ENCODE data around the gene ARID1B.

Gene ARID1B

GRCh38 chr6:157074969-157075368, 297.8 kb downstream of the ARID1B start:
- TF ChIP-seq SIN3A (IDR thresholded peaks at IDR 0.05; ENCODE audit: borderline replicate concordance, insufficient read depth, low read length) (no peak), FOXP2 (optimal IDR thresholded peaks at IDR 0.05; ENCODE audit: borderline replicate concordance, extremely low read depth, extremely low read length, insufficient read depth) (no peak), TAF1 (IDR thresholded peaks at IDR 0.05; ENCODE audit: borderline replicate concordance, insufficient read depth, low read length) (no peak), POLR2AphosphoS5 (IDR thresholded peaks at IDR 0.05; ENCODE audit: low read depth, low read length) (no peak)
- TF ChIP-seq, protein P1, sequence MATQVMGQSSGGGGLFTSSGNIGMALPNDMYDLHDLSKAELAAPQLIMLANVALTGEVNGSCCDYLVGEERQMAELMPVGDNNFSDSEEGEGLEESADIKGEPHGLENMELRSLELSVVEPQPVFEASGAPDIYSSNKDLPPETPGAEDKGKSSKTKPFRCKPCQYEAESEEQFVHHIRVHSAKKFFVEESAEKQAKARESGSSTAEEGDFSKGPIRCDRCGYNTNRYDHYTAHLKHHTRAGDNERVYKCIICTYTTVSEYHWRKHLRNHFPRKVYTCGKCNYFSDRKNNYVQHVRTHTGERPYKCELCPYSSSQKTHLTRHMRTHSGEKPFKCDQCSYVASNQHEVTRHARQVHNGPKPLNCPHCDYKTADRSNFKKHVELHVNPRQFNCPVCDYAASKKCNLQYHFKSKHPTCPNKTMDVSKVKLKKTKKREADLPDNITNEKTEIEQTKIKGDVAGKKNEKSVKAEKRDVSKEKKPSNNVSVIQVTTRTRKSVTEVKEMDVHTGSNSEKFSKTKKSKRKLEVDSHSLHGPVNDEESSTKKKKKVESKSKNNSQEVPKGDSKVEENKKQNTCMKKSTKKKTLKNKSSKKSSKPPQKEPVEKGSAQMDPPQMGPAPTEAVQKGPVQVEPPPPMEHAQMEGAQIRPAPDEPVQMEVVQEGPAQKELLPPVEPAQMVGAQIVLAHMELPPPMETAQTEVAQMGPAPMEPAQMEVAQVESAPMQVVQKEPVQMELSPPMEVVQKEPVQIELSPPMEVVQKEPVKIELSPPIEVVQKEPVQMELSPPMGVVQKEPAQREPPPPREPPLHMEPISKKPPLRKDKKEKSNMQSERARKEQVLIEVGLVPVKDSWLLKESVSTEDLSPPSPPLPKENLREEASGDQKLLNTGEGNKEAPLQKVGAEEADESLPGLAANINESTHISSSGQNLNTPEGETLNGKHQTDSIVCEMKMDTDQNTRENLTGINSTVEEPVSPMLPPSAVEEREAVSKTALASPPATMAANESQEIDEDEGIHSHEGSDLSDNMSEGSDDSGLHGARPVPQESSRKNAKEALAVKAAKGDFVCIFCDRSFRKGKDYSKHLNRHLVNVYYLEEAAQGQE (IDR thresholded peaks at IDR 0.05; ENCODE audit: insufficient read depth in 1 of 2, low read depth in 2 of 2, low read length in 2 of 2) = no peak

DNA sequence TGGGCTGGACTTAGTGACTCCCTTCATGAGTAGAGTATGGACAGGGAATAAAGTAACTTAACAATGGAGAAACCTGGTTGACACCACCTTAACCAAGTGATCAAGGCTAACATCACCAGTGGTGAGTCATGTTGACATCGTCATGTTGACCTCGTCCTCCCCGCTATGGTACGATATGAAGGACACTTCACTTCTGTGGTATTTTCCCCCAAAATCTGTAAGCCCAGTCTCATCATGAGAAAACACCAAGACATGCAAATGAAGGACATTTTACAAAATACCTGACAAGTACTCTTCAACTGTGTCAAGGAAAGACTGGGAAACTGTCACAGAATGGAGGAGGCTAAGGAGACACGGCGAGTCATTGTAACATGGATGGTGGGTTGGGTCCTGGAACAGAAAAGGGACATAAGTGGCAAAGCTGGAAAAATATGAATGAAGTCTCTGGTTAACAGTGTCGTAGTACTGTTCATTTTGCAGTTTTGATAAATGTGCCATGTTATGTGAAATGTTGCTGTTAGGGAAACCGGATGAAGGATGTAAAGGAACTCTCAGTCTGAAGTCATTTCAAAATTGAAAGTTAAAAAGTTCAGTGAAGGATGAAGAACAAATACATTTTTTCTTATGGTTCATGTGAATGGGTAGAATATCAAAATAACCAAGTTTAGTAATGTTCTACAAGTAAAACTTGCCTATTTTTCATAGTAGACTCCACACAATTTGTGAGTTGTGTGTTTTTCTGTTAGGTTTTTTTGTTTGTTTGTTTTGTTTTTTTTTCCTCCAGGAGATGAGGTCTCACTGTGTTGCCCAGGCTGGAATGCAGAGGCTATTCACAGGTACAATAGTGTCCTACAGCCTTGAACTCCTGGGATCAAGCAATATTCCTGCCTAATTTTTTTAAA, 298.6 kb downstream of the ARID1B start:
- TF ChIP-seq SIN3A (IDR thresholded peaks at IDR 0.05; ENCODE audit: borderline replicate concordance, insufficient read depth, low read length) = no peak
- no peak for TF ChIP-seq TAF1 (IDR thresholded peaks at IDR 0.05; ENCODE audit: borderline replicate concordance, insufficient read depth, low read length)
- no peak for TF ChIP-seq POLR2AphosphoS5 (IDR thresholded peaks at IDR 0.05; ENCODE audit: low read depth, low read length)
- no peak for TF ChIP-seq FOXP2 (optimal IDR thresholded peaks at IDR 0.05; ENCODE audit: borderline replicate concordance, extremely low read depth, extremely low read length, insufficient read depth)
- TF ChIP-seq, protein P1 (IDR thresholded peaks at IDR 0.05; ENCODE audit: insufficient read depth in 1 of 2, low read depth in 2 of 2, low read length in 2 of 2) = no peak

DNA sequence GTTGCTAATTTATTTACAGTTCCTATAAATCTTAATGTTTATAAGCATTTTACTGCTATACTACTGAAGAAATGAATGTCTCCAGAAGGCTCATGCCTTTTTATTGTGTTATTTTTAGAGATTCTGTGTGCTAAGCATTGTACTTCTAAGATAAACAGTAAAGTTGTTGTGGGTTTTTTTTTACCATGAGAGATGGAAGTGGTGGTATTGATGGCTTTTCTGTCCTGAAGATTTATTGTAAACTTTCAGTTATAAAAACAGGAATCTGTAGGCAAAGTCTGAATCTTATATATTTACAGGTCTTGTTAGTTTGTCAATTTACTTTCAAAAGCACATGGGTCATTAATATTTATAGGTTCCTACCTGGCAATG, 299.3 kb downstream of the ARID1B start:
- TF ChIP-seq, protein P1 (IDR thresholded peaks at IDR 0.05; ENCODE audit: insufficient read depth in 1 of 2, low read depth in 2 of 2, low read length in 2 of 2) = no peak
- TF ChIP-seq FOXP2 (optimal IDR thresholded peaks at IDR 0.05; ENCODE audit: borderline replicate concordance, extremely low read depth, extremely low read length, insufficient read depth) = no peak
- TF ChIP-seq POLR2AphosphoS5 (IDR thresholded peaks at IDR 0.05; ENCODE audit: low read depth, low read length) = no peak
- no peak for TF ChIP-seq TAF1 (IDR thresholded peaks at IDR 0.05; ENCODE audit: borderline replicate concordance, insufficient read depth, low read length)

GRCh38 chr6:157077251-157077650, 300.1 kb downstream of the ARID1B start:
- TF ChIP-seq SIN3A (IDR thresholded peaks at IDR 0.05; ENCODE audit: borderline replicate concordance, insufficient read depth, low read length) (no peak), POLR2AphosphoS5 (IDR thresholded peaks at IDR 0.05; ENCODE audit: low read depth, low read length) (no peak), TAF1 (IDR thresholded peaks at IDR 0.05; ENCODE audit: borderline replicate concordance, insufficient read depth, low read length) (no peak), FOXP2 (optimal IDR thresholded peaks at IDR 0.05; ENCODE audit: borderline replicate concordance, extremely low read depth, extremely low read length, insufficient read depth) (no peak)
- TF ChIP-seq, protein P1 (IDR thresholded peaks at IDR 0.05; ENCODE audit: insufficient read depth in 1 of 2, low read depth in 2 of 2, low read length in 2 of 2) = no peak
